SH-SY5Y (cell line): ENCODE results near the gene LRMDA.

ENCODE experiments used
- GATA2 ChIP-seq: IDR thresholded peaks from 2 replicates; pipeline ENCODE4 v1.6.1; 2011; ENCODE audit warnings: mild to moderate bottlenecking, low read depth, low read length
- GATA3 ChIP-seq: IDR thresholded peaks from 2 replicates; pipeline ENCODE4 v1.6.1; 2011; ENCODE audit warnings: low read depth, mild to moderate bottlenecking, low read length, moderate library complexity

GRCh38 chr10:75922435-75922834 lies 491.0 kb downstream of the LRMDA start:
- TF ChIP-seq GATA2 (no peak), GATA3 (no peak)
